Right lobe of liver (tissue), 4 donors: Measurements from ENCODE around the gene NUP58.

ENCODE experiments used
- CTCF ChIP-seq, 4 donors: fragments of 200-600 bp in 3 of 4; fragments of 450-650 bp in 1 of 4; IDR thresholded peaks; one replicate each; pipeline versions ENCODE4 v1.5.1 to v1.8.0; 2016 to 2022; ENCODE audit warnings: antibody characterized with exemption in 4 of 4, mild to moderate bottlenecking in 2 of 4
- POLR2A ChIP-seq: fragments of 450-650 bp; IDR thresholded peaks from one replicate; pipeline ENCODE4 v1.6.1; 2017; ENCODE audit warnings: antibody characterized with exemption, mild to moderate bottlenecking
- donor health status: DM: no; HTN: no; CAD: no.
- donor health status: DM: no; HTN: no; CAD: no.
- donor health status: DM: no; HTN: yes; CAD: no.

GRCh38 chr13:25372284-25373081 lies 71.1 kb downstream of the NUP58 start:
- TF ChIP-seq CTCF (IDR thresholded peaks at IDR 0.05) (no peak), POLR2A (no peak)
